ENCODE measurements around the gene NKX6-1. TPM values are rescaled to one million over a fixed set of nuclear protein-coding genes. Genes with fewer than 3 reads are reported as not detected.

Gene NKX6-1
- total RNA-seq, 3 donors from 2014 or later: 0.33 to 0.44 TPM; not detected in 1

- no peak for DNase-seq (ENCODE audit: low spot score in 2 of 2)
- H3K4me1 ChIP-seq: no peaks in the 10 kb centered on the region
- no peak overlapping the region for H3K27ac ChIP-seq
- no peaks in the 10 kb centered on the region for H3K27me3 ChIP-seq
- H3K9me3 ChIP-seq: no peaks in the 10 kb centered on the region
- intact Hi-C loops (cut with DNase I; ENCODE audit: low total_unique reads): no loop called here
- no peaks in the 10 kb centered on the region for H3K36me3 ChIP-seq
- TF ChIP-seq CTCF (IDR thresholded peaks at IDR 0.05) (no peak), POLR2AphosphoS5 (IDR thresholded peaks at IDR 0.05) (no peak), POLR2A (IDR thresholded peaks at IDR 0.05) (no peak)
- no peak overlapping the region for H3K4me3 ChIP-seq
Observed at GRCh38 chr4:84472154-84472553, 26.9 kb downstream of the NKX6-1 start.

DNA sequence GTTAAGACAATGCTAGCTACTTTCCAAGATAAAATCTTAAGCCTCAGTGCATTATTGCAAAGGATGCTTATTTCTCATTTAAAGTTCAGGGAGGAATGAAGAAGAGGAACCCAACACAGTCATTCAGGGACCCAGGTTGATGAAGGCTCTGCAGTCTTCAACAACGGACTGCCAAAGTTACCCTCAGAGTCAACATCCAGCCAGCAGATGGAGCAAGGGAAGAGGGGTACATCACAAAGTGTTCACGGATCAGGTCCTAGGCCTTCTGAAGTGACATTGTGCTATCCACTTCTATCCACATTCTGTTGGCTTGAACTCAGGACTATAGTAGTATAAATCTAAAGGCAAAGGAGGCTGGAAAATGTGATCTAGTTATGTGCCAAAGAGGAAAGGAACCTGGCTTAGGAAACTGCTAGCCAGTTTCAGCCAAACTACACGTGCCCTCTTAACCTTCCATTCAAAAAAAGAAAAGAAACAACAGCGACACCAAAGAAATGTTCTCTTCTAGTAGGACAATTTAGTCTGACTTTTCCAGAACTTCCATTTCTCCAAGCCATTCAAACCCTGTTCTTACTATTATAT lies 28.8 kb downstream of the NKX6-1 start:
- Histone ChIP-seq H3K4me1 (no peaks in the 10 kb centered on the region), H3K4me3 (no peak overlapping the region), H3K9me3 (no peaks in the 10 kb centered on the region), H3K27ac (no peak overlapping the region), H3K36me3 (no peaks in the 10 kb centered on the region), H3K27me3 (no peaks in the 10 kb centered on the region)
- no peak for DNase-seq (ENCODE audit: low spot score in 2 of 2)
- intact Hi-C loops (cut with DNase I; ENCODE audit: low total_unique reads): no loop called here
- TF ChIP-seq POLR2A (IDR thresholded peaks at IDR 0.05) (no peak), POLR2AphosphoS5 (IDR thresholded peaks at IDR 0.05) (no peak), CTCF (IDR thresholded peaks at IDR 0.05) (no peak)

- Histone ChIP-seq H3K36me3 (no peaks in the 10 kb centered on the region), H3K4me3 (no peak overlapping the region), H3K27ac (no peak overlapping the region), H3K27me3 (no peaks in the 10 kb centered on the region), H3K4me1 (no peaks in the 10 kb centered on the region), H3K9me3 (peaks cover 0 to 10% of the 10 kb centered on the region in 2 donors)
- no peak for DNase-seq (ENCODE audit: low spot score in 2 of 2)
- no peak for TF ChIP-seq CTCF (IDR thresholded peaks at IDR 0.05)
- no peak for TF ChIP-seq POLR2A (IDR thresholded peaks at IDR 0.05)
- TF ChIP-seq POLR2AphosphoS5 (IDR thresholded peaks at IDR 0.05): no peak
- intact Hi-C loops (cut with DNase I; ENCODE audit: low total_unique reads): no loop called here
Observed at GRCh38 chr4:84467601-84468000, 31.5 kb downstream of the NKX6-1 start.

DNA sequence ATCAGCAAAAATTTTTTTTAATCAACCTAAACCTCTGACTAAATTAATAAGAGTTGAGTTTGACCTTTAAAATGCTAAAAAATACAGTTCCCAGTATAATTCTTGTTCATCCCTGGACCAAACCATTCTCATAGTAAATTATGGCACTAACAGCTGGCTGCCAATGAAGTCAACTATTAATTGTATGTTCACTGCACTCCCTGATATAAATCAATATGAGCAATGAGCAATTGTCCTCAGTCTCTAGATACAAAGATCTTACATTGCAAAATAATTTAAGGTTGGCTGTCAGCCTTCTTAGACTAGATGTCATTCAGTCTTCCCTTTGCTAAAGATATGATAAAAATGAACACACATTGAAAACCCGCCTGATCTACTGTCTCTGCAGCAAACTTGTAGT lies 39.3 kb downstream of the NKX6-1 start:
- no peak overlapping the region for H3K4me3 ChIP-seq
- intact Hi-C loops (cut with DNase I; ENCODE audit: low total_unique reads): no loop called here
- no peaks in the 10 kb centered on the region for H3K36me3 ChIP-seq
- no peak for DNase-seq (ENCODE audit: low spot score in 2 of 2)
- no peak for TF ChIP-seq CTCF (IDR thresholded peaks at IDR 0.05)
- no peak for TF ChIP-seq POLR2AphosphoS5 (IDR thresholded peaks at IDR 0.05)
- H3K9me3 ChIP-seq: peaks cover 0 to 10% of the 10 kb centered on the region in 2 donors
- H3K4me1 ChIP-seq: no peaks in the 10 kb centered on the region
- H3K27ac ChIP-seq: no peak overlapping the region
- no peaks in the 10 kb centered on the region for H3K27me3 ChIP-seq

DNA sequence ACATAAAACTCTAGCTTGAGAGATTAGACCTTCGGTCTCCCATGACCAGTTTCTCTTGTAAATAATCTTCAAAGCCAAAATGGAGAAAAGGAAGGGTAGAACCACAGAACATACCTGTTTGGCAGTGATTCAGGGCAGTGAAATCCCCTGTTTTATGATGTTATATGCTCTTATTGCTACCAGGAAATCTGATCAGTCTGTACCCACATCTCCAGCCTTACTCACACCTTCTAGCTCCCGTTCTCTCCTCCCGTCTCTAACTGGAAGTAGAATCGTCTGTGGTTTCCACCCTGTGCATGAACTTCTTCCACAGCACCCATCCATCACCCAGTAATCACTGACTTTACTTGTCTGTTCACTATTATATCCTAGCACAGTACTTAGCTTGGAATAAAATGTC lies 42.9 kb downstream of the NKX6-1 start:
- no peak for TF ChIP-seq POLR2A (IDR thresholded peaks at IDR 0.05)
- no peak for TF ChIP-seq CTCF (IDR thresholded peaks at IDR 0.05)
- TF ChIP-seq POLR2AphosphoS5 (IDR thresholded peaks at IDR 0.05): no peak

More for the DNA sequence above, 42.9 kb downstream of the NKX6-1 start:
- no peak for DNase-seq (ENCODE audit: low spot score in 2 of 2)
- intact Hi-C loops (cut with DNase I; ENCODE audit: low total_unique reads): no loop called here
- H3K4me3 ChIP-seq: no peak overlapping the region
- no peaks in the 10 kb centered on the region for H3K9me3 ChIP-seq
- no peaks in the 10 kb centered on the region for H3K36me3 ChIP-seq
- no peak overlapping the region for H3K27ac ChIP-seq
- no peaks in the 10 kb centered on the region for H3K4me1 ChIP-seq
- no peaks in the 10 kb centered on the region for H3K27me3 ChIP-seq

Data from breast epithelium (tissue), 4 donors.